Activated naive CD4-positive, alpha-beta T cell treated with anti-CD3 and anti-CD28 coated beads for 36 hours (primary cell): ENCODE measurements around the gene VPS35L. TPM values are rescaled to one million over a fixed set of nuclear protein-coding genes. Genes with fewer than 3 reads are reported as not detected.

ENCODE experiments used
- CTCF ChIA-PET: fragments of 350-600 bp; sonication (Branson Sonifier 250); formaldehyde crosslinking; loops from one replicate; lab custom pipeline; 2021; ENCODE audit warnings: antibody characterized with exemption; lab: Charles Lee
- DNase-seq: peaks from one replicate; pipeline ENCODE4 v3.0.0-alpha.2; 2020
- H3K27ac Mint-ChIP-seq: one replicate; pipeline ENCODE4 v1.8.0; 2021; ENCODE audit warnings: mild to moderate bottlenecking, mixed read lengths
- H3K27me3 Mint-ChIP-seq: one replicate; pipeline ENCODE4 v1.8.0; 2021; ENCODE audit warnings: low read depth, mixed read lengths
- H3K36me3 Mint-ChIP-seq: one replicate; pipeline ENCODE4 v1.8.0; 2021; ENCODE audit warnings: low read depth, mixed read lengths
- H3K4me1 Mint-ChIP-seq: one replicate; pipeline ENCODE4 v1.8.0; 2021; ENCODE audit warnings: low read depth, mixed read lengths
- H3K4me3 Mint-ChIP-seq: one replicate; pipeline ENCODE4 v1.8.0; 2021; ENCODE audit warnings: mild to moderate bottlenecking, moderate library complexity, mixed read lengths
- H3K9me3 Mint-ChIP-seq: one replicate; pipeline ENCODE4 v1.8.0; 2021; ENCODE audit warnings: mixed read lengths
- intact Hi-C: fragments of 100-400 bp; cut with micrococcal nuclease; formaldehyde crosslinking; loops from one replicate; pipeline ENCODE4 v1.15.1; 2023
- total RNA-seq, 2 experiments: library from RNA; stranded (reverse); gene quantifications; one replicate each; pipeline ENCODE4 v1.2.3, GENCODE V29; 2021

The VPS35L gene
- total RNA-seq, 2 experiments from 2014 or later, result 30.3 to 32.4 TPM

DNA sequence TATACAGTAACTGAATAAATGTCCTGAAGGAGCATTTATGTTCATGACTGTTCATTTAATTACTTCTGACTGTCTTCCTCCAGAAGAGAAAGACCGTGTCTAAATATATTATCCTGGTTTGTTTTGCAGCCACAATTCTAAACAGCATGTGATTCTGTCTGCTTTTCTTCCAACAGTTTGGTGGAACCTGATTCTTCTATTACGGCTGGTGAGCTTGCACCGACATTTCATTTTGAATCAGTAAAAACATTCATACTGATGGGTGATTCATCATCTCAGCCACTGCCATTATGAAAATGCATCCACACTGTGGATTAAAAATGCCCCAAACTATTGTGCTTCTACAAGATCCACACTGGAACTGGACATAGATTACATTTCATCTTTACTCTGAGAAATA is 145.6 kb downstream of the VPS35L start:
- H3K4me1 Mint-ChIP-seq, result peaks cover 44% of the 10 kb centered on the region
- no peak overlapping the region for H3K4me3 Mint-ChIP-seq
- no peaks in the 10 kb centered on the region for H3K9me3 Mint-ChIP-seq

DNA sequence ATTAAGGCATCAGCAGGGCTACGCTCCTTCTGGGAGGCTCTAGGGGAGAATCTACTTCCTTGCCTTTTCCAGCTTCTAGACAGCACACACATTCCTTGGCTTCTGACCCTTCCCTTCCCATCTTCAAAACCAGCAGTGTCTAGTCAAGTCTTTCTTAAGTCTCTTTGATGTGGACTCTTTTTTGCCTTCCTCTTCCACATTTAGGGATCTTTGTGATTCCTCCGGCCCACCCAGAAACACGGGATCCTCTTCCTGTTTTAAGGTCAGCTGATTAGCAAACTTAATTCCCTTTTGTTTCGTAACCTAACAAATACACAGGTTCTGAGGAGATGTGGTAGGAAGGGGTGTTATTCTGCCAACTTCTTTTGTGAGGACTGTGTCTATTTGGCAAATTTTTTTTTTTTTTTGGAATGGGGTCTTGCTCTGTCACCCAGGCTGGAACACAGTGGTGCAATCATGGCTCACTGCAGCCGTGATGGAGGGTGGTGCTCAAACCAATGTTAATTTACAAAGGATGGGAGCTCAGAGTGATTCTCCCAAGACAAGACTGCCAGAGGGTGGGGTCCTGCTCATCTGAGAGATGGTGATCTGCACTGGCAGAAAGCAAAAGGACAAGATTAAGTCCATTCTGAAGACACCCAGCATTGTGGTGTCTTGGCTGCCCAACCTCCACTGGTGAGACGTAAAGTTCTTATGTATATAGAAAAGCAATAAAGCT is 147.8 kb downstream of the VPS35L start:
- Mint-ChIP-seq H3K9me3 (no peaks in the 10 kb centered on the region), H3K4me3 (no peak overlapping the region), H3K27me3 (no peaks in the 10 kb centered on the region), H3K27ac (peak overlapping the region; percentile 13), H3K36me3 (peaks cover 60% of the 10 kb centered on the region), H3K4me1 (peaks cover 24% of the 10 kb centered on the region)
- DNase-seq, result no peak
- CTCF ChIA-PET, result no interaction called here
- intact Hi-C loops, result no loop called here

More for the DNA sequence above, 145.6 kb downstream of the VPS35L start:
- Mint-ChIP-seq H3K27me3 (no peaks in the 10 kb centered on the region), H3K27ac (no peak overlapping the region), H3K36me3 (peaks cover 65% of the 10 kb centered on the region)
- CTCF ChIA-PET, result no interaction called here
- intact Hi-C loops, result no loop called here
- no peak for DNase-seq

DNA sequence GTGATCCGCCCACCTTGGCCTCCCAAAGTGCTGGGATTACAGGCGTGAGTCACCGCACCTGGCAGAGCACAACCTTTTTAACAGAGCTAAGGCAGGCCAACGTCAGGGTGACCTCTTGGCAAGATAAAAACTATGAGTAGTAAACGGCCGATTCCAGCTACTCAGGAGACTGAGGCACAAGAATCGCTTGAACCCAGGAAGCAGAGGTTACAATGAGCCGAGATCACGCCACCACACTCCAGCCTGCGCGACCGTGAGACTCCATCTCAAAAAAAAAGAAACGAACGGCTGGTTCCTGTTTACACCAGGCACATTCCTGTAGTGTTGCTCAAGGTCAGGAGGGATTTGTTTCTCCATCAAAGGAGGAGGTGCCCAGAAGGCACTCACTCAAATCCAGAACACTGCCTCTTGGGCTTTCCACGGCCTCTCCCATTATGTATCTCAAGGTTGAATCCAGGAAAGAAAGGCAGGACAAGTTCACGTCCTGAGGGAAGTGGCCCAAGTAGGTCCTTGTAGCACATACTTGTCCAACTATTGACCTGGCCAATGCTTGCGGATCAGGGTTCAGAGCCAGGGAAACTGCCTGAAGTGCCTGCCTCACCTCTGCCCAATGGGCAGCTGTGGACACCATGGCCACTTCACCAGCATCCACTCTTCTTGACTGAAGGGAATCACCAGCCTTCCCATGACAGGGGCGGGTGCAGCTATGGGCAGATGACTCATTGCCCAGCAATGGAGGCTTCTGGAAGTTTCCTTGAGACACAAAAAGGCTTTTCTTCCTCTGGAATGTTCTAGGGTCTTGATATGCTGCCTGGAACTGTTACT is 149.0 kb downstream of the VPS35L start:
- H3K9me3 Mint-ChIP-seq, result no peaks in the 10 kb centered on the region
- no peak overlapping the region for H3K4me3 Mint-ChIP-seq
- H3K27ac Mint-ChIP-seq, result no peak overlapping the region
- CTCF ChIA-PET, result interaction anchor here (0.6 kb wide), 1 partner anchor 17 kb away, joined by 3 read pairs; no protein-coding TSS in a partner anchor
- H3K27me3 Mint-ChIP-seq, result no peaks in the 10 kb centered on the region
- H3K36me3 Mint-ChIP-seq, result peaks cover 60% of the 10 kb centered on the region
- intact Hi-C loops, result no loop called here
- H3K4me1 Mint-ChIP-seq, result peaks cover 12% of the 10 kb centered on the region
- DNase-seq, result no peak

DNA sequence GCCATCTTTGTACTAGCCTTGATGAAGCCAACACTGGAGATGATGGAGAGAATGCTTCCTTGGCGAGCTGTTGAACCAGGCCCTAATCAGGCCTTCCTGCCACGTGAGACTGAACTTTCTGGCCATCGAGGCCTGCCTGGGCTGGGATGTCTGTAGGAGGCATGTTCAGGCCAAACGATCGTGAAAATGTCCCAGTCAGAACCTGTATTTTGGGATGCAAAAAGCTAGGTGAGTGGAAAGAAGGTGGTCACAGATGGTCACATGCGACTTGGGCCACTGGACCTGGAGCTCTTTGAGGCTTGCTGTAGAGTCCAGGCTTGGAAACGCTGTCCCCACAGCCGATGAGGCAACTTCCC is 149.6 kb downstream of the VPS35L start:
- CTCF ChIA-PET, result no interaction called here

DNA sequence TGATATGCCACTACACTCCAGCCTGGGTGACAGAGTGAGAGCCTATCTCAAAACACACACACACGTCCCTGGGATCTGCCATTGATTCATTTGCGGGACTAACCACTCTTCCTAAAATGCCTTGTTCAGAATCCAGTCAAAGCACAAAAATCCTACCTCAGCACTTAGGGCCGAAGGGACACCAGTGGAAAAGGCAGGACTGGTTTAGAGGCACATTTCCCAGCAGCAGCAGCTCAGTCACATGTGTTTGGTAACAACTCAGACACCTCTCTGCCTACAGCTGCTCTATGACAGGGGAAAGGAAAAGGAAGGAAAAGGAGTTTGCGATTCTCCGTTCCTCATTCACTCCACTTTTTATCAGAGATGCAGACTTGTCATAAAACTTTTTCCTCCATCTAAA is 150.3 kb downstream of the VPS35L start:
- no peaks in the 10 kb centered on the region for H3K9me3 Mint-ChIP-seq
- intact Hi-C loops, result no loop called here
- no peak overlapping the region for H3K27ac Mint-ChIP-seq
- CTCF ChIA-PET, result interaction anchor here (1.2 kb wide), 1 partner anchor 150 kb away, joined by 3 read pairs; the partner anchor contains the start of gene VPS35L
- no peak for DNase-seq
- peaks cover 56% of the 10 kb centered on the region for H3K36me3 Mint-ChIP-seq
- no peak overlapping the region for H3K4me3 Mint-ChIP-seq
- peaks cover 7% of the 10 kb centered on the region for H3K4me1 Mint-ChIP-seq
- no peaks in the 10 kb centered on the region for H3K27me3 Mint-ChIP-seq

More for the DNA sequence above, 149.6 kb downstream of the VPS35L start:
- intact Hi-C loops, result no loop called here
- H3K36me3 Mint-ChIP-seq, result peaks cover 62% of the 10 kb centered on the region
- DNase-seq, result no peak
- H3K4me3 Mint-ChIP-seq, result no peak overlapping the region
- peaks cover 13% of the 10 kb centered on the region for H3K4me1 Mint-ChIP-seq
- H3K27me3 Mint-ChIP-seq, result no peaks in the 10 kb centered on the region
- H3K27ac Mint-ChIP-seq, result no peak overlapping the region
- no peaks in the 10 kb centered on the region for H3K9me3 Mint-ChIP-seq

DNA sequence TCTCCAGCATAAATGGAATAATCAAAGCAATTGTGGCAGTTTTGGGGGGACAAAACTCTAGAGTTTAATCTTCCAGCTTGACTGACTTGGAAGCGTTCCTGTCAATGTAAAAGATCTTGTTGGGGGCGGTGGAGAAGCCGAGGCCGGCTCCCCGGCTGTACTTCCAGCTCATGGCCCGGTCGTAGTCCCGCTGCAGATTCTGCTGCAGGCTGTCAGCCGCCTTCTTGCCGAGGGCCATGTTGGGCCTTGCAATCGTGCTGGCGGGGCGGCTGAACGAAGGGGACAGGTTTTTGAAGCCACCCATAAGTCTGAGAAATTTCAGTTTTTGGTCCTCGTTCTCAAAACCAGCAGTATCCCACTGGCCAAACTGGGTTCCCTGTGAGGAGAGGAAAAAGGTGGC is 151.3 kb downstream of the VPS35L start:
- H3K36me3 Mint-ChIP-seq, result peaks cover 59% of the 10 kb centered on the region
- DNase-seq, result no peak
- peaks cover 8% of the 10 kb centered on the region for H3K4me1 Mint-ChIP-seq
- H3K27me3 Mint-ChIP-seq, result no peaks in the 10 kb centered on the region
- intact Hi-C loops, result no loop called here
- no peak overlapping the region for H3K27ac Mint-ChIP-seq
- no peak overlapping the region for H3K4me3 Mint-ChIP-seq
- H3K9me3 Mint-ChIP-seq, result no peaks in the 10 kb centered on the region
- CTCF ChIA-PET, result interaction anchor here (1.2 kb wide), 1 partner anchor 151 kb away, joined by 3 read pairs; the partner anchor contains the start of gene VPS35L

DNA sequence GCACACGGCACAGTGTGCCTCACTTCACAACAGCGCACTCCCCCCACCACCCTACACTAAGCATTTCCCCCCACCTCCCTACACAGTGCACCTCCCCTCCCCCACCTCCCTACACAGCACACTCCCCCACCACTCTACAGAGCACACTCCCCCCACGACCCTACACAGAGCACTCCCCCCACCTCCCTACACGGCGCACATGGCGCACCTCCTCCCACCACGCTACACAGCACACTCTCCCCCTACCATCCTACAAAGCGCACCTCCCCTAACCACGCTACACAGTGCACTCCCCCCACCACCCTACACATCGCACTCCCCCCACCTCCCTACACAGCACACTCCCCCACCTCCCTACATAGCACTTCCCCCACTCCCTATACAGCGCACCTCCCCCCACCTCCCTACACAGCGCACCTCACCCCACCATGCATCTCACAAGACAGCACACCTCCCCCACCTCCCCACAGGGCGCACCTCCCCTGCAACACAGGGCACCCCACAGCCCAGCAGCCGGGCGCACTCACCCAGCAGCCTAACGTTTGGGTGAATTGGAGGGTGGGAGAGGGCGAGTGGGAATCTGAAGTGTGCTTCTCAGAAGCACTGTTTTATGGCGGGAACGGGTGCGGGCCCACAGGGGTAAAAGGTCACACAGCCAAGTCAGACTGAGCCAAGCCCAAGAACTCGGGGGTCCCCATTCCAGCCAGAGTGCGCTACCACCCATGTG is 152.2 kb downstream of the VPS35L start:
- no peak for DNase-seq
- Mint-ChIP-seq H3K27ac (no peak overlapping the region), H3K9me3 (no peaks in the 10 kb centered on the region), H3K4me3 (no peak overlapping the region), H3K4me1 (peaks cover 8% of the 10 kb centered on the region), H3K36me3 (peaks cover 56% of the 10 kb centered on the region), H3K27me3 (no peaks in the 10 kb centered on the region)
- intact Hi-C loops, result no loop called here
- CTCF ChIA-PET, result no interaction called here

DNA sequence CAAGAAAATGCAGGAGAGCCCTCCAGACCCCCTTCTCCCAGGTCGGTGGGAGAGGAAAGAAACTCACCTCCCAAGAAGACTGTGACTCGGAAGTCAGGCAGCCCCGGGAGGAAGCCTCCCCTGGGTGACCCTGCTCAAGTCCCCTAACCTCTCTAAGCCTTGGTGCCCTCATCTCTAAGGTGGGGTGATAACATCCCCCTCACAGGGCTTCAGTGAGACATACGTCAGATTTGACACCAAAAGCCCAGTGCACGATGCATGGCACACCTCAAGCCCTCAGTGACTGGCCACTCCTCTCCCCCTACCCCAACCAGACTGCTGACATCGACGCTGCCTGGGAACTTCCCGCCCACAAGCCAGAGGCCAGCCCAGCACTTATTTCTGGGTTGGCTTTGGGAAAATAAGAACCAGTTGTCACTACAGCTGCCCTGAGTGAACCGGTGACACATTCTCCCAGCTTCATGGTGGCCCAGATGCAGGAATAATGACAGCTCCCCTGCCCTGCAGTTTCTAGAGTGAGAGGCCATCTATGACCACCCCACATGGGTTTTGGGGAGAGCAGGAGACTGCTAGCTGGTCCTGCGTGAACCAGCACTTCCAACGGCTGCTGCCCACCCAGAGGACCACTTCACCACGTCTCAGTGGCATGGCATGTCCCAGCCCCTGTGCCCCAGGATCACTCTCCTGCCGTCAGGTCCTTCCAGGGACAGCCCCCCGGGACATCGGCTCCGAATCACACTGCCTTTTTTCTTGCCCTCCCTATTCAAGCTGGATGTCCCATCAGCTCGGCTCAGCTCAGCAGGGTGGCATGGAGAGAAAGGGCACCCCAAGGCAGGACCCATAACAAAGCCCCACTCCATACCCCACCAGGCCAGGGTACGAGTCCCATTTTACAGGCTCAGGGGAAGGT is 153.0 kb downstream of the VPS35L start:
- Mint-ChIP-seq H3K4me1 (peaks cover 10% of the 10 kb centered on the region), H3K27ac (no peak overlapping the region), H3K36me3 (peaks cover 49% of the 10 kb centered on the region), H3K4me3 (no peak overlapping the region), H3K27me3 (no peaks in the 10 kb centered on the region), H3K9me3 (no peaks in the 10 kb centered on the region)
- no peak for DNase-seq
- CTCF ChIA-PET, result no interaction called here
- intact Hi-C loops, result no loop called here

DNA sequence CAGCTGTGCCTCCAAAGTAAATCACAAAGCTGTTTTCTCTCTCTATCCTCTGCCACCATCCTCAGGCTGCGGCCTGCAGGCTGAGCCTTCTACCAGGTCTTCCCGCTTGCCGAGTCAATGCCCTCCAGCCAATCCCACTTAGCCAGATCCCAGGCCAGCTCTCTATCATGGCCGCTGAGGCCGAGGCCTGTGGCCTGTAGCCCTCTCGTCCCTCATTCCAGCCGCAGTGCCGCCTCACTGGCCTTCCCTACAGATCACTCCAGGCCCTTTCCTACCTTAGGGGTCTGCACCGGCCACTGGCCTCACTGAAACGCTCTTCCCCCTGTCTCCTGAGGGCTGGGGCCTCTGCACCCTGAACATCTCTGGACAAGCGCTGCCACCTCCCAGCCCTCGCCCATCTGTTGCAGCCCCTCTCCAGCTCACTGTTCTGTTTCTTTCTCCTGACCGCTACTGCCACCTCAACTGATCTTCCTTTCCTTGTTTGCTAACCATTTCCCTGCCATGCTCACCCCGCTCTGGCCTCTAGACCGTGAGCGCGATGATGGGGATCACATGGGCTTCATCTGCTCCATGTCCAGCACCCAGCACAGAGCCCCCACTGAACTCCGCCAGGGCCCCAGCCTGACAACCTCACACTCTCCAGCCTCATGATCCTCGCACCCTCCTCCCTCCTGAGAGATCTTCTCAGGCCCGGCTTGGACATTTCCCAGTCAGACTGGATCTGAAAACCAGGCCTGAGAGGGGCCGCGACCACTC is 154.1 kb downstream of the VPS35L start:
- Mint-ChIP-seq H3K4me1 (peaks cover 18% of the 10 kb centered on the region), H3K36me3 (peaks cover 47% of the 10 kb centered on the region), H3K27me3 (no peaks in the 10 kb centered on the region), H3K27ac (no peak overlapping the region), H3K9me3 (no peaks in the 10 kb centered on the region), H3K4me3 (no peak overlapping the region)
- CTCF ChIA-PET, result no interaction called here
- intact Hi-C loops, result no loop called here
- no peak for DNase-seq

DNA sequence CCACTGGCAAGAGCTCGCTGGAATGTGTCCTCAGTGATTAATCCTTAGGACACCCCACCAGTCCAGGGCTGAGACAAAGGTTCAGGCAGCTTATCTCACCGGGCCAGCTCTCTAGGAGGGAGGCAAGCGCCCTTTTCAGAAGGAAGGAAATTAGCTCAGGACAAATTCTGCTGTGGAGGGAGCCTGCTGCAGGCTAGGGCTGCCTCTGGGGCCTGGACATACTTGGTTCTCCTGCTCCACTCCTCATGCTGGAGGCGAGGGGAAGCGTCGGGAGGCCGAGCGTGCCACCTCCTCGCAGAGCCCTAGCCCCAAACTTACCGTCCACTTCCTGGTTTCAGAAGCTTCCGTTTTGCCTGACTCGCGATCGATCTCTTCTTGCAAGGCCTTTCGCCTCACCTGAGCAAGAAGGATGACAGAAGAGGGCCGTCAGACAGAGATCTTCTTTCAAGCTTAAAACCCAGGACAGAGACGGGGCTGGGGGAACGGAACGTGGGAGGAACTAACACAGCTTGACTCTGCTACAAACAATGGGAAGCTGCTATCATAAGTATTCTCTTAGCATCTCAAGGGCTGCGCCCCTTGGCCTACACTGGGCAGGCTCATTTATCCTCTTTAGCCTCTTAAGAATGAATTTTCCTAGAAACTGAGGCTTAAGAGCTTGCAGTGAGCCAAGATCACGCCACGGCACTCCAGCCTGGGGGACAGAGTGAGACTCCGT is 154.8 kb downstream of the VPS35L start:
- CTCF ChIA-PET, result no interaction called here
- H3K4me1 Mint-ChIP-seq, result peaks cover 22% of the 10 kb centered on the region
- peaks cover 45% of the 10 kb centered on the region for H3K36me3 Mint-ChIP-seq
- DNase-seq, result no peak
- intact Hi-C loops, result no loop called here
- no peaks in the 10 kb centered on the region for H3K27me3 Mint-ChIP-seq
- no peaks in the 10 kb centered on the region for H3K9me3 Mint-ChIP-seq
- no peak overlapping the region for H3K27ac Mint-ChIP-seq
- no peak overlapping the region for H3K4me3 Mint-ChIP-seq
